GM12874 (cell line): ENCODE results near the gene ZFYVE28.

Source experiments
- TF ChIP-seq, protein P1 (sequence below): IDR thresholded peaks from 2 replicates; pipeline ENCODE4 v1.5.1; 2011; ENCODE audit warnings: low read depth, mild to moderate bottlenecking, control low read depth, low read length, moderate library complexity; ENCODE audit not compliant: insufficient read depth

The ZFYVE28 gene

DNA sequence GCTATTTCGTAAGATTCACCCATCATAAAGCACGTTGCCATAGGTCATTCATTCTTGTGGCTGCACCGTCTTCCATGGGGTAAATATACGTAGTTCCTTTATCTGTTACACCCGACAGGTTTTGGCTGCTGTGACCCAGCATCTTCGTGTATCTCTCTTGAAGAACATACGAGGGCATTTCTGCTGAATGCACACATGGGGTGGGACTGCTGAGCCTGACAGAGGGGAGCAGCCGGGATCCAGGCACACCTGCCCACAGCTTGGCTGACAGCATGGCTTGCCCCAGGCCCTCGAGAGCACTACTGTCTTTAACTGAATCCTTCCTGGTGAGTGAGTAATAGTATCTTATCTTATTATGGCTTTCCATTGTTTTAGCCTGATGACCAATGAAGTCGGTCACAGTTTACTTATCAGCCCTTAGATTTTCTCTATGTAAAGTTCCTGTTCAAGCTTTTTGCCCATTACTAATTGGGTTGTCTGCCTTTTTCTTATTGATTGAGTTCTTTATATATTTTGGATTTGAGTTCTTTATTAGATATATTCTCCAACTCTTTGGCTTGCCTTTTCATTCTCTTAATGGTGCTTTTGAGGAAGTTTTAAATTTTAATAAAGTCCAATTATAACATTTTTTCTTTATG, 111.6 kb downstream of the ZFYVE28 start:
- TF ChIP-seq, protein P1, sequence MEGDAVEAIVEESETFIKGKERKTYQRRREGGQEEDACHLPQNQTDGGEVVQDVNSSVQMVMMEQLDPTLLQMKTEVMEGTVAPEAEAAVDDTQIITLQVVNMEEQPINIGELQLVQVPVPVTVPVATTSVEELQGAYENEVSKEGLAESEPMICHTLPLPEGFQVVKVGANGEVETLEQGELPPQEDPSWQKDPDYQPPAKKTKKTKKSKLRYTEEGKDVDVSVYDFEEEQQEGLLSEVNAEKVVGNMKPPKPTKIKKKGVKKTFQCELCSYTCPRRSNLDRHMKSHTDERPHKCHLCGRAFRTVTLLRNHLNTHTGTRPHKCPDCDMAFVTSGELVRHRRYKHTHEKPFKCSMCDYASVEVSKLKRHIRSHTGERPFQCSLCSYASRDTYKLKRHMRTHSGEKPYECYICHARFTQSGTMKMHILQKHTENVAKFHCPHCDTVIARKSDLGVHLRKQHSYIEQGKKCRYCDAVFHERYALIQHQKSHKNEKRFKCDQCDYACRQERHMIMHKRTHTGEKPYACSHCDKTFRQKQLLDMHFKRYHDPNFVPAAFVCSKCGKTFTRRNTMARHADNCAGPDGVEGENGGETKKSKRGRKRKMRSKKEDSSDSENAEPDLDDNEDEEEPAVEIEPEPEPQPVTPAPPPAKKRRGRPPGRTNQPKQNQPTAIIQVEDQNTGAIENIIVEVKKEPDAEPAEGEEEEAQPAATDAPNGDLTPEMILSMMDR = no peak

DNA sequence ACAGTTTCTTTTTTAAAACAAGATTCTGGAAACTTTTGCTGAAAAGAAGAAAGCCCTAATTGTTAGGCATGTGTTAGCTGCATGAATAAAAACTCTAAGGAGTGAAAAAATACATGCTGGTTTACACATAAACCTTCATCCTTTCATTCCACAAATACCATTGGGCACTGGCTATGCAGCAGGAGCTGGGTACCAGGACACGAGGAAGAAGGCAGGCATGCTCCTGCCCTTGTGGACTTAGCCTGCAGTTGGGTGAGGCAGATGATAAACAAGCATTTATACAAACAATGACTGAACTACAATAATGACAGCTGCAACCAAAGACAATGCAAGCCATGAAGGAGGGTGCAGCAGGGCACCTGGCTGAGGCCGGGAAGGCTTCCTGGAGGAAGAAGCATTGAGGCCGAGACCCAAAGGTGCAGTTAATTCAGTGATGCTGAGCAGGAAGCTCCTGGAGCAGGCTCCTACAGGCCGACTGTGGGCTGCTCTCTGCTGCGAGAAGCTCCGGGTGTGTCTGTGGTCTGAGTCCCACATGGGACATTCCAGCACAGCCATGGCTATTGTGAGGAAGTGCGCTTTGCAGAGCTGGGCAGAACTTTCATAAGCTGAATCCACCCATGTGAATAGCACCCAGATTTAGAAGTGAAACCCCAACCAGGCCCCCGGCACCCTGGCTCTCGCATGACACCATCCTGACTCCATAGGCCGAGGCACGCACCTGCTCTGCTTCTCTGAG, 112.5 kb downstream of the ZFYVE28 start:
- TF ChIP-seq, protein P1 = no peak

DNA sequence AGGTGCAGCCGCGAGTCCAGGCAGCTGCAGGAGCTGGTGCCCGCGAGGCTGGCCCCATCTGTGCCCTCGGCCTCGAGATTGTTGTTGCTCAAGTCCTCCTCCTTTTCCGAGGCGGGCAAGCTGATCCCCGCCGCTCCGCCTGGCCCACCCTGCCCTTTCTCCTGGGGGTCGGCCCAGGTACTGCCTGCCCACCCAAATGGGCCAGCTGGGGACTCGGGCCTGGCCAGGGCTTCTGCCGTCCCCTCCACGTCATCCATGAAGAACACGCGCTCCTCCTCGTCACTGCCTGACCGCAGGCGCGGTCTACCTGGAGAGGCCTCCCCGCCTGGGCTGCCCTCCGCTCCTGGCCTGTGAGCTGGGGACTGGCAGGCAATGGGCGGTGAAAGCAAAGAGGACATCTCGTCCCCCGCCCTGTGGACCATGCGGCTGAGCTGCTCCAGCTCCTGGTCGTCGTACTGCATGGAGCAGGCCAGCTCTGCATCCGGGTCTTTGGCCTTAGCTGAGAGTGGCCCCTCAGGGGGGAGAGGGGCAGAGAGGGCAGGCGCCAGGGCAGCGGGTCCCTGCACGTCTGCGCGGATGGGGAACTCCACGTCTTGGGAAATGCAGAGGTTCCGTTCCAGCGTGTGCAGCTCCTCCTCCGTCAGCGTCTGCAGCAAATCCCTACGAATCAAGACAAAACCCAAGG, 113.4 kb downstream of the ZFYVE28 start:
- TF ChIP-seq, protein P1 = no peak

DNA sequence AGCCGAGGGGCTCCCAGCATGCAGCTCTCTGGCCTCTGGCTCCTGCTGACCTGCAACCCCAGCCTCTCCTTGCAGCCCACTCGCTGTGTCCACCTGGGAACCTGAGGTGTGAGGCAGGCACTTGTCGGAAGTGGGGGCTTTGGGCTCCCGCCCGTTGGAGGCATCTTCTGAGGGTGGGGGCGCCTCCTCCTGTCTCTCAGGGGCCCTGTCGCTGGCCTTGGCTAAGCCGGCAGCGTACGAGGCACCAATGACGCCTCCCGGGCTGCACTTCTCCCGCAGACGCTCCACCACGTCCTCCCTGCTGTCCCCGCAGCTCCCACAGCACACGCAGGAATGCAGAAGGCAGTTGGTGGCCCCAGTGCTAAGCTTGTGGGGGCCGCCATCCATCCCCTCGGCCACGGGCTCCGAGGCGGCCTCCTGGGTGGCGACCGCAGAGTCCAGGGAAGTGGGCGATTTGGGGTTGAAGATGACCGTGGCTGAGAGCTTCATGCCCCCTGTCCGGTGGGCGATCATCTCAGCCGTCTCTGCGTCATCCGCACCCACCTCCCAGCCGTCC, 114.0 kb downstream of the ZFYVE28 start:
- TF ChIP-seq, protein P1 = no peak

DNA sequence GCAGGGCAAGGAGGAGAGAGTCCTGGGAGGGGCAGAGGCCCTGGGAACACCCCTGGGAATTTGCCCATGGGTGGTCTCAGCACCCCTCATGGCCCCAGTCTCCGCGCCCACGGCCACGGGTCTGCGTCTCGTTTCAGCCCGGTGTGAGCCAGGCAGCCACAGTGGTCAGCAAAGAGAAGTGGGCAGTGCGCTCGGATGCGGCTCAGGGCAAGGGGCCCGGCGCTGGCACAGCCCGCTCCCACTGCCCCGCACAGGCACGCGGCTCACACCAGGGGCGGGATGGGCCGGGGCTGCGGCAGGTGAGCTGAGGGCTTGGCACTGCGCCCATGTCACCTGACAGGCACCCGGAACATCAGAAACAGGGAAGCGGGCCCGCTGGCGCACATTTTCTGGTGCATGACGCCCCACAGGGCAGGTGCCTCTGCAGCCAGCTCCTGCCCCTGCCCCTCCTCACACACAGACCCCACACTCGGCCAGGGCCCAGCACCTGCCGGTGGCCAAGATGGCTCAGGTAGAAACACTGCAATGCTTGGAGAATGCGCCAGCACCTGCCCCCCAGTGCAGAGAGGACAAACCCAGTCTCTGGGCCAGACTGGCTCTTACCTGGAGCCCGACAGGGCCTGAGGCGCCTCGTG, 114.6 kb downstream of the ZFYVE28 start:
- TF ChIP-seq, protein P1 = no peak

DNA sequence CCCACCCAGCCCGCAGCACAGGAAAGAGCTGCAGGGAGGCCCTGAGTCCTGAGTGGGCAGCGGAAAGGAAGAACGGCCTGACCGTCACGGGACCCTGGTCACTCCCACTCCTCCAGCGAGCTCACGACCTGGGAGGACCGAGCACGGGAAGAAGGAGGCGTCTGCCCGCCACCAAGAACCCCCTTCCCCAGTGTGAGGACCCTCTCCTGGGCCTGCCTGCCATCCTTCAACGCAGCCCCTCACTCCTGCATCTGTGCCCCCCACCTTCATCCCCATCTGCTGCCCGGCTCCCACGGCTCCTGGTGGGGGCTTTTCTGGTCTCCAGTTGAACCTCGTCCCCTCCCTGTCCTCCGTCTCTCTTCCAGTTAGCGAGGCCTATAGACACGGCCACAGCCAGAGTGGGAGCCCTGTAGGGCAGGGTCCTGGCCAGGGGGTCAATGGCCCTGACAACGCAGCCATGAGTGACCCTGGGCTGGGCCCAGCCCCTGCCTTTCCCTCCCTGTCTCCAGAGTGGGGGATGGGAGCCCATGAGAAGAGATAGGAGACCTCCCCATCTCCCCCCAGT, 115.2 kb downstream of the ZFYVE28 start:
- TF ChIP-seq, protein P1 = no peak
